H1 (cell line): ENCODE data around the gene WHAMM. TPM values are rescaled to one million over a fixed set of nuclear protein-coding genes. Genes with fewer than 3 reads are reported as not detected.

Experiments
- CTCF ChIA-PET: fragments of 300-600 bp; sonication (Branson Sonifier 250); formaldehyde crosslinking; loops from one replicate; lab custom pipeline; 2021; ENCODE audit not compliant: partially characterized antibody; lab: Charles Lee
- POLR2A ChIA-PET: fragments of 300-600 bp; sonication (Branson Sonifier 250); formaldehyde crosslinking; loops from one replicate; lab custom pipeline; 2021; ENCODE audit warnings: inconsistent platforms; ENCODE audit not compliant: partially characterized antibody; lab: Charles Lee
- DNase-seq, 2 experiments: peaks; one replicate each; pipeline versions ENCODE4 v3.0.0 to v3.0.0-alpha.2; 2010 to 2022; ENCODE audit warnings: low spot score in 2 of 2, low read depth in 1 of 2, mixed read lengths in 1 of 2
- FAIRE-seq: peaks from 2 replicates; lab custom pipeline; 2011; peaks lifted over from hg19 to GRCh38; lab: Jason Lieb, UNC
- H2AFZ ChIP-seq: 2 replicates; pipeline ENCODE4 v1.8.1; 2012; ENCODE audit warnings: low read length, inconsistent platforms
- H2AK5ac ChIP-seq: 2 replicates; pipeline ENCODE4 v1.6.1; 2013; ENCODE audit warnings: low read depth, low read length
- H2BK120ac ChIP-seq: replicated peaks from 2 replicates; pipeline ENCODE3; 2013; ENCODE audit warnings: low read depth, low read length, inconsistent platforms
- H2BK12ac ChIP-seq: 2 replicates; pipeline ENCODE4 v1.6.1; 2013; ENCODE audit warnings: low read depth, low read length
- H2BK15ac ChIP-seq: 2 replicates; pipeline ENCODE4 v1.6.1; 2013; ENCODE audit warnings: low read length
- H2BK20ac ChIP-seq: 2 replicates; pipeline ENCODE4 v1.6.1; 2013; ENCODE audit warnings: low read length
- H2BK5ac ChIP-seq: 2 replicates; pipeline ENCODE4 v1.6.1; 2013; ENCODE audit warnings: low read depth, low read length
- H3K14ac ChIP-seq: 2 replicates; pipeline ENCODE4 v1.6.1; 2013; ENCODE audit warnings: inconsistent platforms; ENCODE audit not compliant: insufficient read length
- H3K18ac ChIP-seq: 2 replicates; pipeline ENCODE4 v1.6.1; 2013; ENCODE audit warnings: low read length; ENCODE audit errors: extremely low read depth
- H3K23ac ChIP-seq: 2 replicates; pipeline ENCODE4 v1.6.1; 2013; ENCODE audit warnings: inconsistent platforms; ENCODE audit not compliant: insufficient read length
- H3K23me2 ChIP-seq: 2 replicates; pipeline ENCODE4 v1.6.1; 2013; ENCODE audit warnings: low read depth, low read length
- H3K27ac ChIP-seq: 2 replicates; pipeline ENCODE4 v1.6.1; 2011; ENCODE audit warnings: low read depth, low read length, inconsistent platforms
- H3K27me3 ChIP-seq, 4 experiments: replicated peaks in 1 of 4; 1 replicate in 1 of 4; 2 replicates in 3 of 4; pipeline versions ENCODE4 v1.6.1 to v1.8.1; 2011 to 2013; ENCODE audit warnings: low read length in 3 of 4, mild to moderate bottlenecking in 3 of 4, inconsistent platforms in 2 of 4, mixed read lengths in 2 of 4, moderate library complexity in 1 of 4; ENCODE audit not compliant: control insufficient read depth in 3 of 4, insufficient read depth in 3 of 4; ENCODE audit errors: extremely low read depth in 1 of 4
- H3K36me3 ChIP-seq, 4 experiments: 2 replicates each; pipeline versions ENCODE4 v1.6.1 to v1.8.1; 2011 to 2013; ENCODE audit warnings: mild to moderate bottlenecking in 4 of 4, low read length in 3 of 4, moderate library complexity in 2 of 4, control low read depth in 1 of 4, inconsistent platforms in 1 of 4; ENCODE audit not compliant: insufficient read depth in 4 of 4, control insufficient read depth in 2 of 4
- H3K4ac ChIP-seq: replicated peaks from 2 replicates; pipeline ENCODE3; 2013; ENCODE audit warnings: low read length, low read depth, mixed read lengths, inconsistent platforms; ENCODE audit not compliant: insufficient read length
- H3K4me1 ChIP-seq, 4 experiments: replicated peaks in 1 of 4; 1 replicate in 1 of 4; 2 replicates in 3 of 4; pipeline versions ENCODE4 v1.6.1 to v1.8.1; 2011 to 2013; ENCODE audit warnings: low read length in 3 of 4, inconsistent platforms in 2 of 4, mixed read lengths in 1 of 4; ENCODE audit not compliant: insufficient read depth in 4 of 4, control insufficient read depth in 3 of 4
- H3K4me2 ChIP-seq, 2 experiments: 2 replicates each; pipeline versions ENCODE4 v1.6.1 to v1.8.1; 2011 to 2013; ENCODE audit warnings: low read depth in 2 of 2, low read length in 2 of 2, control low read depth in 1 of 2, inconsistent platforms in 1 of 2, mild to moderate bottlenecking in 1 of 2; ENCODE audit not compliant: insufficient read depth in 1 of 2
- H3K4me3 ChIP-seq, 4 experiments: fragments of 200-600, 300-600 bp in 1 of 4; sonication (generic), shearing (Covaris generic), sonication (Bioruptor Twin) in 1 of 4; 2 replicates each; pipeline versions ENCODE4 v1.5.1 to v1.8.1; 2011 to 2016; ENCODE audit warnings: low read length in 4 of 4, low read depth in 3 of 4, control low read depth in 2 of 4, inconsistent platforms in 2 of 4, mild to moderate bottlenecking in 2 of 4, mixed read lengths in 1 of 4, moderate library complexity in 1 of 4; ENCODE audit not compliant: insufficient read depth in 2 of 4; ENCODE audit errors: extremely low read depth in 1 of 4
- H3K56ac ChIP-seq: replicated peaks from 2 replicates; pipeline ENCODE3; 2013; ENCODE audit warnings: low read depth, mild to moderate bottlenecking, mixed read lengths, low read length, inconsistent platforms; ENCODE audit not compliant: insufficient read length
- H3K79me1 ChIP-seq: 2 replicates; pipeline ENCODE4 v1.6.1; 2013; ENCODE audit warnings: low read depth, low read length, control low read depth
- H3K79me2 ChIP-seq, 2 experiments: 2 replicates each; pipeline versions ENCODE4 v1.6.1 to v1.8.1; 2012 to 2013; ENCODE audit warnings: low read length in 2 of 2, mild to moderate bottlenecking in 2 of 2, inconsistent platforms in 1 of 2; ENCODE audit not compliant: insufficient read depth in 2 of 2, control insufficient read depth in 1 of 2
- H3K9ac ChIP-seq, 4 experiments: replicated peaks in 1 of 4; 1 replicate in 1 of 4; 2 replicates in 3 of 4; pipeline versions ENCODE4 v1.6.1 to v1.8.1; 2011 to 2013; ENCODE audit warnings: low read depth in 3 of 4, low read length in 3 of 4, control low read depth in 2 of 4, mild to moderate bottlenecking in 2 of 4, moderate library complexity in 2 of 4, inconsistent platforms in 1 of 4; ENCODE audit errors: extremely low read depth in 1 of 4
- H3K9me3 ChIP-seq, 2 experiments: 2 replicates each; pipeline versions ENCODE4 v1.6.1 to v1.8.1; 2012 to 2013; ENCODE audit warnings: mild to moderate bottlenecking in 2 of 2, moderate library complexity in 2 of 2, control low read depth in 1 of 2, inconsistent platforms in 1 of 2, low read depth in 1 of 2, low read length in 1 of 2, mixed read lengths in 1 of 2; ENCODE audit not compliant: insufficient read depth in 2 of 2
- H4K20me1 ChIP-seq, 2 experiments: replicated peaks in 1 of 2; 2 replicates each; pipeline versions ENCODE3 to v1.8.1; 2011 to 2013; ENCODE audit warnings: inconsistent platforms in 2 of 2, low read length in 2 of 2, mild to moderate bottlenecking in 1 of 2; ENCODE audit not compliant: insufficient read depth in 2 of 2, control insufficient read depth in 1 of 2
- H4K5ac ChIP-seq: 2 replicates; pipeline ENCODE4 v1.6.1; 2013; ENCODE audit warnings: low read length, low read depth, mixed read lengths, inconsistent platforms; ENCODE audit not compliant: insufficient read length
- H4K8ac ChIP-seq: 2 replicates; pipeline ENCODE4 v1.8.0; 2013; ENCODE audit warnings: mild to moderate bottlenecking, moderate library complexity, low read length, inconsistent platforms; ENCODE audit not compliant: insufficient read depth; ENCODE audit errors: extremely low read depth
- H4K91ac ChIP-seq: replicated peaks from 2 replicates; pipeline ENCODE3; 2013; ENCODE audit warnings: low read length, mixed read lengths, inconsistent platforms; ENCODE audit not compliant: insufficient read length
- CBX5 ChIP-seq: fragments of 300-800, 300-1000 bp; sonication (generic); IDR thresholded peaks from 2 replicates; pipeline ENCODE4 v1.7.1; 2016; ENCODE audit warnings: antibody characterized with exemption, low read length, low read depth
- CHD2 ChIP-seq: IDR thresholded peaks from 2 replicates; pipeline ENCODE4 v1.6.1; 2012; ENCODE audit warnings: low read length, improper control_type of control experiment
- KDM4A ChIP-seq: IDR thresholded peaks from one replicate; pipeline ENCODE4 v1.7.1; 2012; ENCODE audit warnings: low read depth, mild to moderate bottlenecking, moderate library complexity, low read length, inconsistent platforms; ENCODE audit not compliant: severe bottlenecking
- MAFK ChIP-seq: IDR thresholded peaks from 2 replicates; pipeline ENCODE4 v1.6.1; 2012; ENCODE audit warnings: low read depth, mild to moderate bottlenecking, improper control_type of control experiment, low read length
- POLR2A ChIP-seq, 2 experiments: IDR thresholded peaks; 1 replicate in 1 of 2; 2 replicates in 1 of 2; pipeline ENCODE4 v1.6.1; 2011; ENCODE audit warnings: low read depth in 2 of 2, low read length in 2 of 2, mild to moderate bottlenecking in 2 of 2; ENCODE audit errors: control extremely low read depth in 1 of 2
- TEAD4 ChIP-seq: IDR thresholded peaks from 2 replicates; pipeline ENCODE4 v1.6.1; 2012; ENCODE audit warnings: low read depth, low read length, inconsistent platforms, mixed read lengths
- WGBS, 2 experiments: shearing (Covaris generic) in 1 of 2; methylation state at CpG; one replicate each; pipeline versions ENCODE4 v1.1.6 to v1.1.7; 2013 to 2015; ENCODE audit warnings: low lambda C conversion rate in 2 of 2, mixed read lengths in 2 of 2, inconsistent platforms in 1 of 2, low coverage in 1 of 2, missing lambda C conversion rate in 1 of 2; ENCODE audit not compliant: insufficient replicate concordance in 2 of 2, insufficient coverage in 1 of 2, insufficient read length in 1 of 2; ENCODE audit errors: extremely low coverage in 1 of 2, missing lambda C conversion rate in 1 of 2; 5-methylcytosine and 5-hydroxymethylcytosine counted together
- polyA plus RNA-seq, 7 experiments: library from polyadenylated mRNA; depleted of rRNA in 3 of 7; stranded (reverse) in 5 of 7; unstranded in 2 of 7; fragments of >200 nt in 5 of 7; fragments of 200-250 nt in 2 of 7; gene quantifications; 1 replicate in 5 of 7; 2 replicates in 1 of 7; 4 replicates in 1 of 7; pipeline versions ENCODE4 v1.2.1 to v1.2.3, GENCODE V29; 2011 to 2013; ENCODE audit warnings: missing spikeins in 2 of 7, mixed read lengths in 2 of 7
- total RNA-seq: library from RNA; stranded (reverse); fragmentation: NEBNext Ultra II Directional; extraction: Animal tissue kit (Norgen Biotek cat#: 25700); gene quantifications from 2 replicates; pipeline ENCODE4 v1.2.1, GENCODE V29; 2021

WHAMM gene
- total and polyA plus RNA-seq, 2 of the 8 experiments (the other 6 are each of a cell fraction or from before 2014, with no cell fraction given): 1.1 to 3.3 TPM

- Histone ChIP-seq H4K8ac (no peak overlapping the region), H3K56ac (no peak overlapping the region), H3K79me2 (no peaks in the 10 kb centered on the region), H3K4me1 (no peaks in the 10 kb centered on the region), H2BK120ac (no peak overlapping the region), H3K23ac (no peak overlapping the region), H2BK20ac (no peak overlapping the region), H4K20me1 (no peaks in the 10 kb centered on the region), H2BK5ac (no peak overlapping the region), H3K23me2 (no peaks in the 10 kb centered on the region), H3K4ac (no peak overlapping the region), H4K91ac (no peak overlapping the region), H4K5ac (no peak overlapping the region), H2BK12ac (no peak overlapping the region), H3K9ac (no peak overlapping the region), H3K14ac (no peak overlapping the region), H3K18ac (no peak overlapping the region)
- DNase-seq (no peak), FAIRE-seq (no peak)
- WGBS, 2 experiments: 92% methylated on average over 4 of the region's 4 CpGs; no CpG with 5 or more reads in 1 of the 2 experiments
- POLR2A ChIA-PET: interaction anchor here (0.9 kb wide), 1 partner anchor 290 kb away, joined by 6 read pairs; no protein-coding TSS in a partner anchor
- CTCF ChIA-PET: interaction anchor here (1.4 to 1.6 kb wide), 2 partner anchors 15 to 173 kb away, joined by 3 to 6 read pairs; no protein-coding TSS in a partner anchor
- TF ChIP-seq CBX5 (no peak), TEAD4 (no peak), MAFK (no peak), CHD2 (no peak), POLR2A (IDR thresholded peaks at IDR 0.05; ENCODE audit: control extremely low read depth in 1 of 2, low read depth in 2 of 2, low read length in 2 of 2) (no peak), KDM4A (no peak)
- TF ChIP-seq, all 59 proteins: peak for 0
- no peak overlapping the region for H3K4me2 ChIP-seq
- H3K36me3 ChIP-seq: peaks cover 0 to 22% (median 8%) of the 10 kb centered on the region in 4 experiments; a peak in 6 of 8 replicates
- H2AK5ac ChIP-seq: no peak overlapping the region
- no peaks in the 10 kb centered on the region for H3K9me3 ChIP-seq
- H3K27ac ChIP-seq: no peak overlapping the region
- H2AFZ ChIP-seq: no peak overlapping the region
- H3K4me3 ChIP-seq: no peak overlapping the region
- no peaks in the 10 kb centered on the region for H3K79me1 ChIP-seq
- H2BK15ac ChIP-seq: no peak overlapping the region
- no peaks in the 10 kb centered on the region for H3K27me3 ChIP-seq
Observed at GRCh38 chr15:82829234-82829633, 19.8 kb downstream of the WHAMM start.
